DMS 273 (cell line): Measurements from ENCODE around the gene HOXB5.

Source experiments
- DNase-seq: peaks from one replicate; lab custom pipeline; 2025; ENCODE audit not compliant: unreplicated experiment; lab: John Stamatoyannopoulos, UW

Gene HOXB5

DNA sequence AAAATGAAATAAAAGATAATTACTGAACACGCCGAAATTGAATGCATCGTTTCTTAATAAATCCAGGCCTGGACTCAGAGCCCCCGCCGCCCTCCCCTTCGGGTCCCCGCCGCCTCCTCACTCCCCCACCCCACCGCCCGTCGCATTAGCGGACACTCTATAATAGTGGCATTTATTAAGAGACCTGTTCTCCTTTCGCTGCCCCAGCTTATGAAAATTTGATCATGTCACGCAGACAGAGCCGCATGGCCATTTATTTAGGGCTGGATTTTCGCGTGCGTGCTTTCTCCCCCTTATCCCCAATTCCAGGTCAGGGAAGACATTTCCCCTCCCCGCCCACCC lies 42.4 kb downstream of the HOXB5 start:
- DNase-seq = no peak

- DNase-seq = no peak
Measured at GRCh38 chr17:48550502-48551213, 42.9 kb downstream of the HOXB5 start.

- DNase-seq = no peak
Measured at GRCh38 chr17:48549914-48550501, 43.6 kb downstream of the HOXB5 start.

DNA sequence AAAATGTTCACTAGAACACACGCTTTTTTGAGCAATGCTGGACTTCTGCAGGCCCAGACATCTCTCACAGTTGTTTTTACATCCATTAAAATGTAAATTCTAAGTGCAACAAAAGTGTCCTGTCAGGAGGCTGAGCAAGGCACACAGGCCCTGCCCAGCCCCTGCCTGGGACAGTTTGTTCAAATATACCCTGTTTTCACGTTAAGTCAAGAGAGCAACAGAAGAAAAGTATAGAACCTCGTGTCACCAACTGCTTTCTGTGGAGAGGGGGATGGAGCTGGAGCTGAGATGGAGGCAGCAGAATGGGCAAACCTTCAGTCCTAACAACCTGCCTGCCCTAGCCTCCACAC lies 44.3 kb downstream of the HOXB5 start:
- no peak for DNase-seq

DNA sequence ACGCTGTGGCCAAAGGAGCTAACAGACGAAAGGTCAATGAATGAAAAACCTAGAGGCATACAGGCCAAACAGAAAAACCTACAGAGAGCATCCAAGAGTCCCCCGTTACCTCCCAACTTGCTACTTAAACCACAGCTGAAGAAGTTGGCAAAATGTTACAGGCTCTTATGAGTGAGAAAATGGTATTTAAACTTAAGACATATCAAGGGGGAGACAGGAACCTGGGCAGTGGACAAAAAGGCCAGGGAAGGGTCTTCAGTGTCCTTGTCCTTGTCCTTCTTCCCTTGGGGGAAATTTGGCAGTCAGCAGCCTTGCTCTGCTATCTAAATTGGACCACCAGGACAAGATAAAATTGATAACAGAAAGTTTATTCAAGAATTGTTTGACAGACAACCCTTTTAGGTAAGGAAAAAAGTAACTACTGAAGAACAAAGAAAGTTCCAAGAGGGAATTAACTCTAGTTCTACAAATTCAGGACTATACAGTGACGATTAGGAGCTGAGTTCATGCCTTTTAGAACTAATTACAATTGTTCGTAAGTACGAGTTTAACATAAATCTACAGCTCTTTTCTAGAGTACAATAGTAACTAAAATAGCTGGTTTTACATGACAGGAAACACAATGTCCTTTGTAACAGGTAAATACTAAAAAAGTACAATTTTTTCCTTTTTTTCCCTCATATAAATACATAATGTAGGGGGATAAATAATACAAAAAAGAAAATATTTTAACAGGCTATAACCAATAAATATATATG lies 44.9 kb downstream of the HOXB5 start:
- DNase-seq = no peak

- DNase-seq = no peak
Measured at GRCh38 chr17:48547808-48548522, 45.6 kb downstream of the HOXB5 start.

- no peak for DNase-seq
Measured at GRCh38 chr17:48546924-48547807, 46.4 kb downstream of the HOXB5 start.

DNA sequence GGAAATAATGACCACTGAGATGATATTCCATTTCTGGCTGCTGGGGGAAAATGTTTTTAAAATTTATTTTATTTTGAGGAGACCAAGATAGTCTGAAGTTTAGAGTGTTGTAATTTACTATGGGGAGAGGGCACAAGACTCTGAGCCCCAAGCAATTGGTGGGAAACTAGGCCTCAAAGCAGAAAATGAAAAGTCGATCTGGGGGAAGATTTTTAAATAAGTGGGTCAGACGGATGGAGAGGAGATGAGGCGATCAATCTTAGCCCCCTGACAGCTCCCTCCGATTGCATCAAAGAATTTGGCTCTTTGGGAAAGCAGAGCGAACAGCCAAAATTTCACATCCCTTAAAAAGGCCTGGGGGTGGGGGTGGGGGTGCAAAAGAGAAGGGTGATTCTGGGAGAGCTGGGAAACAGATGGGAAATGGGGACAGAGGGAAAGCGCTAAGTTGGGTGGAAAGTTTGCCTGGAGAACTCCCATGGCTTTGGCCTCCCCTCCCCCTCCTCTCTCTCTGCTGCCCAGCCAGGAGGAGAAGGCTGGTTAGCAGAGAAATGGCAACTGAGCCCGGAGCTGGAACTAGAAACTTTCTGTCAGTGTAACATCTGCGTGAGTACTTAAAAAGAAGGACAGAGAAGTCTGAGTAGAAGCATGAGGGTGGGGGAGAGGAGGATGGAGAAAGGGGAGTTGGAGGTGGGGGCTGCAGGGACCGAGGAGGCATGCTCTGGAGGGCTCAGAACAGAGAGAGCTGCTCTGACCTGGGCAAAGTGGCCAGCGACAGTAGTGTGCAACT lies 47.2 kb downstream of the HOXB5 start:
- DNase-seq = no peak

DNA sequence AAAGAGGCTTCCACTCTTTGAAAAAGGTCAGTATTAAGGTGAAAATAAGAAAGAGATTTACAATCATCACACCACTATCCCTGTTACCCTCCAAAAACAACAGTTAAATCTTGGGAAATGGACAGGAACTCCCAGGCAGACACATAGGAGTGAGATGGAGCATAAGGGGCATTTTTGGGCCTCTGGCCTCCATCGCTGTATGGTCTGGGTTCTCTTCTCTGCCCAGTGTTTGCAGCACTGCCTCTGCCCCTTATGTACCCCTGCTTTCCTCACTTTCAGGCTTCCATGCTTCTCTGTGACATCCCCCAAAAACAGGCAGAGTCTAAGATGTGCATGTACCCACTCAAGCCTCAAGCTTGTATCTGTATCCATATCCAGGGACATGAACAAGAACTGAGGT lies 48.0 kb downstream of the HOXB5 start:
- DNase-seq = no peak

GRCh38 chr17:48545022-48545375 lies 48.6 kb downstream of the HOXB5 start, which contains the start of gene HOXB2:
Gene HOXB2, minus strand, starts transcription at chr17:48545109. Its CDS starts 198 bp downstream, at chr17:48544911.
- no peak for DNase-seq

GRCh38 chr17:48544349-48545021 lies 49.1 kb downstream of the HOXB5 start:
- DNase-seq = no peak

- no peak for DNase-seq
Measured at GRCh38 chr17:48543854-48544348, 49.7 kb downstream of the HOXB5 start.

GRCh38 chr17:48543107-48543853 lies 50.3 kb downstream of the HOXB5 start:
- peak; percentile 23 for DNase-seq

GRCh38 chr17:48542698-48543106 lies 50.9 kb downstream of the HOXB5 start:
- no peak for DNase-seq

DNA sequence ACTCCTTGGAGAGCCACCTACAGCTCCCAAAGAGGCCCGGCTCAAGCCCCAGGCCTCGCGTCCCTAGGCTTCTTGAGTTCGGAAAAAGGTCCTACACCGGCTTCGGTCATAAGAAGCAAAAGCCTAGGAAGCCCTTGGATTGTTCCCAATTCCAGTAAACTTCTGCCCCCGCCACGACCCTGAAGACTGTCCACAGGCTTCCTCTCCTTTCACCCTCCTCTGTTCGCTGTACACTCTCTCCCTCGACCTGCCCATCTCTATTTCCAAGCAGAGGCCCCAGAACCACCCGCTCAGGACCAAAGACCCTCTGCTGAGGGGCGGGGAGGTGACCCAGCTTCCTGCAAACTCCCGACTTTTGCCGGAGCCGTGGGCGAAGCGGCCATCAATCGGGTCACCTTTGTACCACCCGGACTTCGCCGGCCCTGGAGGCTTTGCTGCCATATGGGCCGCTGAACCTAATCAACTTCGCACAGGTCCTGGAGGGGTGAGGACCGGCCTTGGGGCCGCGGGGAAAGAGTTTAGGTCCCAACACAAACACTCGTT lies 51.4 kb downstream of the HOXB5 start:
- no peak for DNase-seq

GRCh38 chr17:48541577-48542113 lies 51.9 kb downstream of the HOXB5 start:
- no peak for DNase-seq
